Measurements from ENCODE around the gene VPS13A.

Gene VPS13A

GRCh38 chr9:77177143-77177893 is at the start of gene VPS13A:
Gene VPS13A, plus strand, starts transcription at chr9:77177534. Its CDS starts 171 bp downstream, at chr9:77177705.
- DNase-seq, result peak; percentile 89

- no peak for DNase-seq
These were observed 49.1 kb upstream of the VPS13A start for GRCh38 chr9:77128125-77128789.

DNA sequence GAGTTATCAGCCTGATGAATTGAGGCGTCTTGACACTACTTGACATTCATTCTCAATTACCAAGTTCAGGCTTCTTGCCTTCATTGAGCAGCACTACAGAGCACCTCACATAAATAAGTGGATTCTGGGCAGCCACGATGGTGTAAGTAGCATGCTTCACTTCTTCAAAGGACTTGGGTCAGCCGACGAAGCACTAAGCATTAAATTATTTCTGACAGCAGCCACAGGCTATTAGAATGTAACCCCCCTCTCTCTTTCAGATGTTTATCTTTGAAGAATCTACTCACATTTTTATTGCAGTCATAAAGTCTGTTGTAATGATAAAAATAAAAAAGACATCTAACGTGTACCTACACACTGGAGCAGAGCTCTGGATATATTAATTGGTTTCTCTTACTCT is 45.9 kb upstream of the VPS13A start:
- DNase-seq, result no peak

GRCh38 chr9:77133011-77133410 is 44.3 kb upstream of the VPS13A start:
- DNase-seq, result no peak

- DNase-seq, result no peak
These were observed 35.0 kb upstream of the VPS13A start for GRCh38 chr9:77142366-77142765.

DNA sequence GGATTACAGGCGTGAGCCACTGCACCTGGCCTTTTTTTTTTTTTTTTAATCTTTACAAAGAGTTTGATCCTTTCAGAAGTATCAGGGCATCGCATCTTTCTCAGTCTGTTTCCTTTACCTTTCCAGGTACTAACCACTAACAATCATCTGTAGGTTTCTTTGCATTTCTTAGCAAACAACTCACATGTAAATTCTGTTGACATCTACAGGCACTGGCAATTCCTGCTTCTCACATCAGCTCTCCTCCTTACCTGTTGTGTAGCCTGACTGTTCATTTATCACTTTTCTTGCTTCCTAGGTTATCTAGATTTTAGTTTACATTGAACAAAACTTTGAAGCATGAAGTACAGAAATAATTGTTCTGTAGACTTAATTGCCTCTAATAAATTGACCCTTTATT is 27.5 kb upstream of the VPS13A start:
- DNase-seq, result no peak

DNA sequence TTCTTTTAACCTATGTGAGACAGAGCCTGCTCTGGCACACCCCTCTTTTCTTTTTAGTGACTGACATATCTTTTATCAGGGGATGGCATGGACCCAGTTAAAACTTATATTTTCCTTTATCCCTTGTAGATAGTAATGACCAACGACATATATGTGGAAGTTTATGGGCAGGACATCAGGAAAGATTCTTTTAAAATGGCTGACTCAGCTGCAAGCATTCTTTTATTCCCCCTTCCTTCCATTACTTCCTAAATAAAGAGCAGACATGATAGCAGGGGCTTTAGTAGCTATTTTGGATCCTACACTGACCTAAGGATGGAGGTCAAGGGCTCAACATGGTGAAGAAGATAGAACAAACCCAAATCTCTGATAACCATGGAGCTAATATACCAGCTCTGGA is 25.0 kb upstream of the VPS13A start:
- no peak for DNase-seq

- DNase-seq, result no peak
These were observed 20.5 kb upstream of the VPS13A start for GRCh38 chr9:77156646-77157371.

GRCh38 chr9:77158772-77159513 is 18.4 kb upstream of the VPS13A start:
- no peak for DNase-seq

DNA sequence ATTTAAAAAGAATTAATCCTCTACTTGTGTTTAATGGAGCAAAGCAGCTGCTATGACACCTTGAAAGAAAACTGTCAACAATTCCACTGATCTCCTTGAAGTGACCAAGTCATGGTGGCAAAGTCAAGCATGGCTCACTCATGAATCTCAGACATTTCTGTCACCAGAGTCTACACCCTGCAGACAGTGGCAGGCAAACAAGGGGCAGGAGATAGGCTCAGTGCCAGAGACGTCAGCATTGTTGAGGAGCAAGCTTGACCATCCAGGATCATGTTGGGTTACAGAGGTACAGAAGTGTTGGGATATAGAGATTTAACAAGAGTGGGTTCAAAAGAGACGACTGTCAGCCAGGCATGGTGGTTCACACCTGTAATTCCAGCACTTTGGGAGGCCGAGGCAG is 16.1 kb upstream of the VPS13A start:
- DNase-seq, result no peak

GRCh38 chr9:77161966-77162365 is 15.4 kb upstream of the VPS13A start:
- DNase-seq, result no peak

DNA sequence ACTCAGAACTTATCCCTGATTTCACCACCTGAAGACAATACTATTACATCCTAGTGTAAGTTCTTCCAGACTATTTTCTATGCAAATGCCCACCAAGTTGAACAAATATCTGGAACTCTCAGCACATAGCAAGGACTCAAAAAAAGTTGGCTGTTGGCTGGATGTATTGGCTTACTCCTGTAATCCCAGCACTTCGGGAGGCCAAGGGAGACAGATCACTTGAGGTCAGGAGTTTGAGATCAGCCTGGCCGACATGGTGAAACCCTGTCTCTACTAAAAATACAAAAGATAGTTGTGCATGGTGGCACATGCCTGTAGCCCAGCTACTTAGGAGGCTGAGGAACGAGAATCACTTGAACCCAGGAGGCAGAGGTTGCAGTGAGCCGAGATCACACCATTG is 15.0 kb upstream of the VPS13A start:
- DNase-seq, result no peak

DNA sequence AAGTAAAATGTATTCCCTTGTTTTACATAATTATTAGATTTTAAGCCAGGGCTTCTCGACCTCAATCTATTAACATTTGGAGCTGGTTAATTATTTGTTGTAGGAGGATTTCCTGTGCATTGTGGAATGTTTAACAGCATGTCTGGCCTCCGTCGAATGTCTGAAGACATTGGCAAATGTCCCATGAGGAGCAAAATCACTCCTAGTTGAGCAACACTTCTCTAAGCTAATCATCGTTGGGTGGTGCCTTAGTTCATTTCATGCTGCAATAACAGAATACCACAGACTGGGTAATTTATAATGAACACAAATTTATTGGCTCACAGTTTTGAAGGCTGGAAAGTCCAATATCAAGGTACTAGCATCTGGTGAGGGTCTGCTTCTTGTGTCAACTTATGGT is 13.4 kb upstream of the VPS13A start:
- no peak for DNase-seq

DNA sequence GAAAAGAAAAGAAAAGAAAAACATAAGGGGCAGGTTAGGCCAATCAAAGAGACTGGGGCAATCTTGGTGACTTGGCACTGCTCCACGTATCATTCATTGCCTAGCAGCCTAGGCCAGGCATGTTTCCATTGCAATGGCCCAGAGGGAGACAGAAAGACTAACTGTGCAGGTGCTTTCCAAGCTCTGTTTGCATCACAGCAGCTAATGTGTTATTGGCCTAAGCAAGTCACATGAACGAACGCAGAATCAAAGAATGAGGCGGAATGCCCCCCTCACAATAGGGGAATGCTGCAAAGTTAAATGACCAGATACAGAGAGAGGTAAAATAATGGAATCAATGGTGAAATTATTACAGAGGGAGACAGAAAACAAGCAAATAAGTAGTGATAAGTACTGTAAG is 11.1 kb upstream of the VPS13A start:
- DNase-seq, result no peak

DNA sequence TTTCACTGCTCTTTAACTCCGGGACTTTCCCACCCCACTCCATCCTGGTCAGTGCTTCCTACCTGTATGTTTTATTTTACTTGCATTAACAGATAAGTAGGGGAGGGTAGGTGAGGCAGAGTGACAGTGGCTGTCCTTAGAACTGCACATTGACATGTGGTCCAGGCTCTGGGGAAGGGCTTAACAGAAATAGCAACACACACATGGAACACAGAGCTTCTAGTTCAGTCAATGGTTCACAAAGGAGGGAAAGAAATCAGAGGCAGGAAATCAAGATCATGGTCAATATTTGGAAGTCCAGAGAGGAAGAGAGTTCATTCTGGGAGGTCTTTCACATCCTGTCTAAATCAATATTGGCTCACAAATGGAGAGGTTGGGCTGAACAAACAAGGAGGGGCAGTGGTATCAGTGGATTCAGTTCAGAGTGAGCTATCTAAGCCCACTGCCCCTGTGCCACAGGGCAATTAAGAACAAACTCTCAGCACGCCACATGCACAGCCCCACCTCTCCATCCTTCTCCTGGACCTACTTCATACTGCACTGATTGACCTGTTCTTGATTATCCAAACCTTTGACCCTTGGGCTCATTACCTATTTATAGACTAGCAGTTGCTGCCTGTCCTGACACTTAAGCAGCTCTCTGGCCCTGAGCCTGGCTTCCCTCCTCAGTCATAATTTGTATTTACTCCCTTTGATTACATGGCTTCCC is 6.2 kb upstream of the VPS13A start:
- no peak for DNase-seq

- no peak for DNase-seq
These were observed 2.2 kb upstream of the VPS13A start for GRCh38 chr9:77175151-77175550.

DNA sequence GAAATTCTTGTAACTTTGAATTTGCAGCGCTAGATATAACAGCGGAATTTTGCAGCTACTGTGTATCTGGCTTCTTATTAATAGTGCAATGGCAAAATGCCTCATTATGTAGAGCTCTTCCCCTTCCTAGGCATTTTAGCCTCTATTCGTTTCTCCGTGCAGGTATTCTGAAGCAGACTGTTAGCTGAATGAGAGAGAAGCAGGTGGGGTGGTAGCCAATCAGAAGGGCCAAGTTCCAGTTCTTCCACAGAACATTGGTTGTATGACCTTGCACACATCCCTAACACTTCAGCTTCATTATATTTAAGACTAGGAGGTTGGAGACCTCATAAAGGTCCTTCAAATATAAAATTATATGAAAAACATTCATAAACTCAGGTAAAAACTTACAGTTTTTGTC is 1.2 kb upstream of the VPS13A start:
- DNase-seq, result no peak

- DNase-seq, result no peak
These were observed 620 bp upstream of the VPS13A start for GRCh38 chr9:77176686-77177142.

- DNase-seq, result peak; percentile 56
These were observed 810 bp downstream of the VPS13A start for GRCh38 chr9:77177894-77178794.

DNA sequence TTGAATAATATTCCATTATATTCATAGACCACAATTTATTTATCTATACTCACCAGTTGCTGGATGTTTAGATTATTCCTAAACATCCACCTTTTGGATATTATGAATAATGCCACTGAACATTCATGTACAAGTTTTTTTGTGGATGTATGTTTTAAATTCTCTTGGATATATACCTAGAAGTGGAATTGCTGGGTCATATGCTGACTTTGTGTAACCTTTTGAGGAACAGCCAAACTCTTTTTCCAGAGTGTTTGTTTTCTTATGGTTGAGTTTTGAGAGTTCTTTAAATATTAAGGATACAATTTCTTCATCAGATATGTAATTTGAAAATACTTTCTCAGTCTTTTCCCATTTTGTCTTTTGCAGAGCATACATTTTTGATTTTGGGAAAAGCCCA is 2.7 kb downstream of the VPS13A start:
- DNase-seq, result no peak

DNA sequence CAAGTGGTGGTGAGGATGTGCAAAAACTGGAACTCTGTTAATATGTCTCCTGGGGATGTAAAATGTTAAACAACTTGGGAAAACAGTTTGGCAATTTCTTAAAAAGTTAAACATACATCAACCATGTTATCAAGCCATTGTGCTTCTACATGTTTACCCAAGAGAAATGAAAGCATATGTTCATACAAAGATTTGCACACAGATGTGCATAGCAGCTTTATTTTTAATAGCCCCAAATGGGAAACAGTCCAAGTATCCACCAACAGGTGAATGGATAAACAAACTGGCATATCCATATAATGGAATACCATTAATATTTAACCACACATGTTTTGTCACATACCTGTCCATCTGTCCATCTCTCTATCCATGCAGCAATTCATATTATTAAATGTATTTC is 6.2 kb downstream of the VPS13A start:
- no peak for DNase-seq

Data from right forelimb (tissue), 1 donor.